Mesenchymal stem cell (in vitro differentiated cells and primary cell): Measurements from ENCODE around the gene TTC36.

Experiments used
- DNase-seq: peaks from one replicate; pipeline ENCODE4 v3.0.0-alpha.2; 2013
- H2AFZ ChIP-seq: one replicate; pipeline ENCODE4 v1.6.1; 2013; ENCODE audit warnings: low read depth, mild to moderate bottlenecking, control low read depth, inconsistent platforms, low read length, moderate library complexity
- H2AK5ac ChIP-seq: 2 replicates; pipeline ENCODE4 v1.6.1; 2013; ENCODE audit warnings: low read length, moderate library complexity, mild to moderate bottlenecking, inconsistent platforms; ENCODE audit not compliant: severe bottlenecking
- H2BK120ac ChIP-seq: one replicate; pipeline ENCODE4 v1.6.1; 2013; ENCODE audit warnings: low read depth, mild to moderate bottlenecking, inconsistent platforms, low read length, moderate library complexity
- H2BK12ac ChIP-seq, 2 experiments: one replicate each; pipeline ENCODE4 v1.6.1; 2013; ENCODE audit warnings: inconsistent platforms in 2 of 2, low read length in 2 of 2, mild to moderate bottlenecking in 2 of 2, moderate library complexity in 2 of 2, control low read depth in 1 of 2
- H2BK15ac ChIP-seq: one replicate; pipeline ENCODE4 v1.6.1; 2013; ENCODE audit warnings: mild to moderate bottlenecking, low read depth, inconsistent platforms; ENCODE audit not compliant: poor library complexity, severe bottlenecking
- H2BK5ac ChIP-seq: 2 replicates; pipeline ENCODE4 v1.6.1; 2013; ENCODE audit warnings: low read depth, mild to moderate bottlenecking, low read length, control low read depth, inconsistent platforms; ENCODE audit not compliant: poor library complexity, severe bottlenecking
- H3K14ac ChIP-seq, 2 experiments: one replicate each; pipeline ENCODE4 v1.6.1; 2013; ENCODE audit warnings: inconsistent platforms in 2 of 2, low read length in 2 of 2, control low read depth in 1 of 2, mild to moderate bottlenecking in 1 of 2, moderate library complexity in 1 of 2
- H3K18ac ChIP-seq, 2 experiments: one replicate each; pipeline ENCODE4 v1.6.1; 2013; ENCODE audit warnings: inconsistent platforms in 2 of 2, low read length in 2 of 2, control low read depth in 1 of 2, low read depth in 1 of 2, mild to moderate bottlenecking in 1 of 2
- H3K23ac ChIP-seq, 2 experiments: one replicate each; pipeline ENCODE4 v1.6.1; 2013; ENCODE audit warnings: inconsistent platforms in 2 of 2, low read length in 2 of 2, mild to moderate bottlenecking in 2 of 2, moderate library complexity in 2 of 2, control low read depth in 1 of 2
- H3K27ac ChIP-seq: 2 replicates; pipeline ENCODE4 v1.5.1; 2013; ENCODE audit warnings: mild to moderate bottlenecking, moderate library complexity, low read length, control low read depth, inconsistent platforms; ENCODE audit not compliant: poor library complexity, severe bottlenecking
- H3K27me3 ChIP-seq, 2 experiments: 2 replicates each; pipeline versions ENCODE4 v1.6.1 to v1.7.0; 2013; ENCODE audit warnings: low read length in 2 of 2, mild to moderate bottlenecking in 2 of 2, moderate library complexity in 2 of 2, control low read depth in 1 of 2, inconsistent platforms in 1 of 2; ENCODE audit not compliant: control insufficient read depth in 1 of 2, insufficient read depth in 1 of 2
- H3K36me3 ChIP-seq, 2 experiments: 2 replicates each; pipeline versions ENCODE4 v1.6.1 to v1.7.0; 2013; ENCODE audit warnings: low read length in 2 of 2, control low read depth in 1 of 2, inconsistent platforms in 1 of 2, low read depth in 1 of 2, mild to moderate bottlenecking in 1 of 2; ENCODE audit not compliant: insufficient read depth in 2 of 2, control insufficient read depth in 1 of 2
- H3K4ac ChIP-seq, 2 experiments: one replicate each; pipeline ENCODE4 v1.6.1; 2013; ENCODE audit warnings: inconsistent platforms in 2 of 2, low read length in 2 of 2, mild to moderate bottlenecking in 2 of 2, moderate library complexity in 2 of 2, control low read depth in 1 of 2, low read depth in 1 of 2
- H3K4me1 ChIP-seq: 2 replicates; pipeline ENCODE4 v1.6.1; 2013; ENCODE audit warnings: low read depth, low read length, control low read depth; ENCODE audit not compliant: control insufficient read depth, insufficient read depth
- H3K4me2 ChIP-seq: 2 replicates; pipeline ENCODE4 v1.6.1; 2013; ENCODE audit warnings: low read length, mild to moderate bottlenecking, inconsistent platforms; ENCODE audit not compliant: poor library complexity, severe bottlenecking
- H3K4me3 ChIP-seq, 2 experiments: 2 replicates each; pipeline versions ENCODE4 v1.5.1 to v1.7.0; 2013; ENCODE audit warnings: low read length in 2 of 2, mild to moderate bottlenecking in 2 of 2, control low read depth in 1 of 2, low read depth in 1 of 2; ENCODE audit not compliant: insufficient read depth in 1 of 2
- H3K79me1 ChIP-seq: replicated peaks from 2 replicates; pipeline ENCODE4 v1.6.1; 2013; ENCODE audit warnings: mild to moderate bottlenecking, control low read depth, low read length, inconsistent platforms; ENCODE audit not compliant: poor library complexity, severe bottlenecking
- H3K9ac ChIP-seq: 2 replicates; pipeline ENCODE4 v1.7.0; 2013; ENCODE audit warnings: mild to moderate bottlenecking, low read length, moderate library complexity
- H3K9me3 ChIP-seq: 2 replicates; pipeline ENCODE4 v1.7.0; 2013; ENCODE audit warnings: mild to moderate bottlenecking, low read length; ENCODE audit not compliant: control insufficient read depth
- H4K8ac ChIP-seq: one replicate; pipeline ENCODE4 v1.6.1; 2013; ENCODE audit warnings: inconsistent platforms, mild to moderate bottlenecking, low read length, moderate library complexity
- H4K91ac ChIP-seq: one replicate; pipeline ENCODE4 v1.6.1; 2013; ENCODE audit warnings: mild to moderate bottlenecking, low read length, inconsistent platforms
- WGBS: methylation state at CpG from one replicate; pipeline ENCODE4 v1.1.7; 2013; ENCODE audit warnings: mixed read lengths; 5-methylcytosine and 5-hydroxymethylcytosine counted together

Gene TTC36

DNA sequence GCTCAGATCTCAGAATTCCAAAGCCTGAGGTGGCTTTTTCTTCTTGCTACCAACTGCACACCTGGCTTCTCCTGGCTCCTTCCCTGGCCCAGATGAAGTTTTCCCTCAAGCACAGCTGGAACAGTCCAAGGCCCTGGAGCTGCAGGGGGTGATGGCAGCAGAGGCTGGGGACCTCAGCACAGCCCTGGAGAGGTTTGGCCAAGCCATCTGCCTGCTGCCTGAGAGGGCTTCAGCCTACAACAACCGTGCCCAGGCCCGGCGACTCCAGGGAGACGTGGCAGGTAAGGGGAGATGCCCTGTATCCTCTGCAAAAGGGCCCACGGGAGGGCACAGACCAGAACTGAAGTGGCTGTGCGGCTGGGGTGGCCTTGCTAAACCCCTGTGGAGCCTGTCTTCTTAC lies 1.2 kb downstream of the TTC36 start:
- no peak overlapping the region for H2BK12ac ChIP-seq
- H3K27ac ChIP-seq = no peak overlapping the region
- H2AK5ac ChIP-seq = no peak overlapping the region
- no peak overlapping the region for H2AFZ ChIP-seq
- H3K79me1 ChIP-seq = peaks cover 34% of the 10 kb centered on the region
- no peak overlapping the region for H4K91ac ChIP-seq
- H3K14ac ChIP-seq = no peak overlapping the region
- H3K4ac ChIP-seq = no peak overlapping the region
- peaks cover 18% of the 10 kb centered on the region for H3K4me1 ChIP-seq
- no peak overlapping the region for H2BK5ac ChIP-seq
- H3K36me3 ChIP-seq = peaks cover 31 to 32% of the 10 kb centered on the region in 2 experiments
- no peak overlapping the region for H3K4me2 ChIP-seq
- H3K18ac ChIP-seq = no peak overlapping the region
- no peak overlapping the region for H4K8ac ChIP-seq
- no peak overlapping the region for H3K9ac ChIP-seq
- no peaks in the 10 kb centered on the region for H3K27me3 ChIP-seq
- DNase-seq = no peak
- no peaks in the 10 kb centered on the region for H3K9me3 ChIP-seq
- H3K4me3 ChIP-seq = no peak overlapping the region
- WGBS = 96% methylated on average over 6 of the region's 6 CpGs
- no peak overlapping the region for H2BK120ac ChIP-seq
- H3K23ac ChIP-seq = no peak overlapping the region
- H2BK15ac ChIP-seq = no peak overlapping the region

DNA sequence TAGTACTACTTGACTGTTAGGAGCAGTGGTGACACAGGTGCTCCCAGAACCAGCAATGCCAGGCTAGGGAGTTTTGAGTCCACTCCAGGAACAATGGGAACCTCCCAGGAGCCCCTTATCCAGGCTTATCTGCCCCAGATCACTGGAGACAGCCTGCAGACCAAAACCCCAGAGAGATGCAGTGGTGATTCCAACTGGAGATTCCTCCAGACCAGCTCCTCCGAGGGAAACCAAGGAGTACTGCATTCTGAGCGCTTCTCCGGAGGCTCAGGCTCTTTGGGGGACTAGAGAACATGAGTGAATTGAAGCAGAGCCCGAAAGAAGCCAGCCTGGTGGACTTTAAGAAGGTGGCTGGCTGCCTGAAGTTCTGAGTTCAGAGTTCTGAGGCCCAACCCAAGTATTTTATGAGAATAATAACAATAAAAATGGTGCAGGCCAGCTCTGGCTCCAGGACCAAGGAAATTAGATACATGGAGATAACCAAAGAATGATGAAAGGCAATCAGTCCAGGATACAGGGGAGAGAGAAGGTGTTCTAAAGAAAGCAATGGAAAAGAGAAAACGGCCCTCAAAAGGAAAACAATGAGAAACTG lies 2.4 kb downstream of the TTC36 start:
- no peak overlapping the region for H3K14ac ChIP-seq
- no peak overlapping the region for H2AFZ ChIP-seq
- no peak overlapping the region for H3K23ac ChIP-seq
- no peak overlapping the region for H4K8ac ChIP-seq
- H2BK12ac ChIP-seq = no peak overlapping the region
- no peak overlapping the region for H4K91ac ChIP-seq
- no peak overlapping the region for H3K18ac ChIP-seq
- H3K9me3 ChIP-seq = no peaks in the 10 kb centered on the region
- no peak overlapping the region for H2BK5ac ChIP-seq
- peak overlapping the region; percentile 93 for H3K4me2 ChIP-seq
- no peak overlapping the region for H2AK5ac ChIP-seq
- H3K4me1 ChIP-seq = peaks cover 18% of the 10 kb centered on the region
- WGBS = 69% methylated on average over 5 of the region's 5 CpGs
- H3K27ac ChIP-seq = no peak overlapping the region
- no peak overlapping the region for H2BK15ac ChIP-seq
- peak overlapping the region in 1 of 2 experiments; percentile 91 for H3K4me3 ChIP-seq
- H2BK120ac ChIP-seq = no peak overlapping the region
- H3K79me1 ChIP-seq = peaks cover 37% of the 10 kb centered on the region
- no peak overlapping the region for H3K4ac ChIP-seq
- peak overlapping the region; percentile 81 for H3K9ac ChIP-seq
- no peak for DNase-seq
- H3K36me3 ChIP-seq = peaks cover 19 to 35% of the 10 kb centered on the region in 2 experiments
- H3K27me3 ChIP-seq = no peaks in the 10 kb centered on the region

DNA sequence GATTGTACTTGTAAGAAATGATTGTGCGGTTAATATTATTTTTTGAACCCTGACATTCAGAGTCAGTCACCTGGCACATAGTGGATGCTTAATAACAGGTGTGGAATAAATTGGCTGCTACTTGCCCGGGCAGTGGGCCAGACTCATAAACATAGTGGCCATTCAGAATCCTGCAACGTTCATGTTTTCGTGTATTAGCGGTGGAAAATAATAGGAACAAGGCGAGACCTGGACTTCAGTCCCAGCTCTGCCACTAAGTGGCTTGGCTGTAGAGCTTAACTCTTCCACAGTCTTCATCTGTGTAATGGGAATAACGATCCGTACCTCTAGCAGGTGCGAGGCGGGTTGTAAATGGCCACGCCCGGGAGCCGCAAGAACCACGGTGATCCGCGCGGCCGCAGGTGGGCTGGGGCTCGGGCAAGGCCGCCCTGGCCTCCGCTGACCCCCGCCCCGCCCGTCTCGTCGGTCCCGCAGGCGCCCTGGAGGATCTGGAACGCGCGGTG lies 3.0 kb downstream of the TTC36 start:
- Histone ChIP-seq H3K9me3 (no peaks in the 10 kb centered on the region), H3K4ac (peak overlapping the region in 1 of 2 experiments; percentile 65), H3K4me3 (peak overlapping the region; percentile 89 to 91), H3K4me1 (peaks cover 18% of the 10 kb centered on the region), H2BK12ac (no peak overlapping the region), H3K4me2 (peak overlapping the region; percentile 93), H2BK120ac (no peak overlapping the region), H3K36me3 (peaks cover 14 to 35% of the 10 kb centered on the region in 2 experiments), H3K27me3 (no peaks in the 10 kb centered on the region), H2BK5ac (no peak overlapping the region), H3K79me1 (peaks cover 36% of the 10 kb centered on the region), H2AFZ (peak overlapping the region; percentile 83), H2BK15ac (no peak overlapping the region), H4K8ac (peak overlapping the region; percentile 52), H3K9ac (peak overlapping the region; percentile 81), H4K91ac (peak overlapping the region; percentile 22), H3K27ac (no peak overlapping the region), H2AK5ac (no peak overlapping the region), H3K14ac (no peak overlapping the region), H3K23ac (peak overlapping the region in 1 of 2 experiments; percentile 20), H3K18ac (peak overlapping the region in 1 of 2 experiments; percentile 54)
- peak; percentile 14 for DNase-seq
- WGBS = 20% methylated on average over 18 of the region's 31 CpGs

DNA sequence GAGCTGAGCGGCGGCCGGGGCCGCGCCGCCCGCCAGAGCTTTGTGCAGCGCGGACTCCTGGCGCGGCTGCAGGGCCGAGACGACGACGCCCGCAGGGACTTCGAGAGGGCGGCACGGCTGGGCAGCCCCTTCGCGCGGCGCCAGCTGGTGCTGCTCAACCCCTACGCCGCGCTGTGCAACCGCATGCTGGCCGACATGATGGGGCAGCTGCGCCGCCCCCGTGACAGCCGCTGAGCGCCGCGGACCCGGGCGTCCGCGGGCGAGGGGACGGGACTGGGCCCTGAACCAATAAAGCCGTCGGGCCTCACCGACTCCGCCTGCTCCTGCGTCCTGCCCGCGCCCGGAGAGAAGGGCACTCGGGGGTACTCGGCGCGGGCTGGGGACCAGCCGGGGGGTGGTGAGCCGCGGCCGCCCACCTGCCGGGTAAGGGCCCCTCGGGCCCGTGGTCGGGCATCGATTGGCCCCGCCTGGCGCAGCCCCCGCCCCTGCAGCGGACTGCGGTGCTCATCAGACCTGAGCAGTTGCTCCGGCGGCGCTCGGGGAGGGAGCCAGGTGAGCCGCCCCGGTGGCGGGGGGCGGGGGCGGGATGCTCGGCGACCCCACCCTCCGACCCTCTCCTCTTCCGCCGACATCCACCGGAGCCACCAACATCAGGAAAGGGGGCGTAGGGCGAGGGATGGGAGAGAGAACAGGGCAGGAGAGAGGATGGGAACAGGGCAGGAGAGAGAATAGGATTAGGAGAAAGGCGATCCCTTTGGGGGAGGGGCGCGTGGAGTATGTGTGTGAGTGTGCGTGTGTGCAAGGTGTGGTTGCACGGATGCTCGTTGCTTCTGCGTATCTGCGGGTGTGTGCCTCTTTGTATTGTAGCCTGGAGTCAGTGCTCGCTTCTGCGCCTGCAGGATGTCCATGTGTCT lies 3.7 kb downstream of the TTC36 start, which contains the start of gene TMEM25:
TSS of gene TMEM25 (plus strand) at position 510 of the 914 bp plus-strand sequence. CDS start 610 bp downstream, outside the sequence.
- Histone ChIP-seq H3K4me1 (peaks cover 18% of the 10 kb centered on the region), H2BK5ac (no peak within 1 kb of the TSS), H3K27ac (no peak within 1 kb of the TSS), H2BK15ac (peak within 1 kb of the TSS; percentile 31), H3K4me2 (peak within 1 kb of the TSS; percentile 93), H3K4ac (peak within 1 kb of the TSS; percentile 38 to 65), H3K79me1 (peaks cover 35% of the 10 kb centered on the region), H4K8ac (peak within 1 kb of the TSS; percentile 52), H2AFZ (peak within 1 kb of the TSS; percentile 83), H3K18ac (peak within 1 kb of the TSS; percentile 51 to 83), H3K27me3 (no peaks in the 10 kb centered on the region), H2BK120ac (peak within 1 kb of the TSS; percentile 81), H2BK12ac (no peak within 1 kb of the TSS), H3K14ac (peak within 1 kb of the TSS in 1 of 2 experiments; percentile 76), H4K91ac (peak within 1 kb of the TSS; percentile 52), H3K23ac (peak within 1 kb of the TSS in 1 of 2 experiments; percentile 20), H3K36me3 (peaks cover 11 to 36% of the 10 kb centered on the region in 2 experiments), H3K4me3 (peak within 1 kb of the TSS; percentile 89 to 91), H3K9me3 (no peaks in the 10 kb centered on the region), H3K9ac (peak within 1 kb of the TSS; percentile 81), H2AK5ac (no peak within 1 kb of the TSS)
- DNase-seq = peak; percentile 64
- WGBS = 3% methylated on average over 54 of the region's 94 CpGs
